Kidney epithelial cell (primary cell): ENCODE measurements around the gene POLR3E. TPM values are rescaled to one million over a fixed set of nuclear protein-coding genes. Genes with fewer than 3 reads are reported as not detected.

Experiments used
- DNase-seq: peaks from one replicate; pipeline ENCODE4 v3.0.0-alpha.2; 2010; ENCODE audit warnings: low read depth
- H3K27me3 ChIP-seq: 2 replicates; pipeline ENCODE4 v1.6.0; 2011; ENCODE audit warnings: low read length; ENCODE audit not compliant: control insufficient read depth, insufficient read depth
- H3K36me3 ChIP-seq: 2 replicates; pipeline ENCODE4 v1.5.1; 2011; ENCODE audit warnings: low read length; ENCODE audit not compliant: control insufficient read depth, insufficient read depth
- H3K4me3 ChIP-seq: 2 replicates; pipeline ENCODE4 v1.5.1; 2011; ENCODE audit warnings: low read depth, mild to moderate bottlenecking, control low read depth, low read length
- CTCF ChIP-seq: IDR thresholded peaks from 2 replicates; pipeline ENCODE4 v1.5.1; 2011; ENCODE audit warnings: mild to moderate bottlenecking, moderate library complexity, low read length, control low read depth, inconsistent platforms; ENCODE audit not compliant: insufficient read depth, poor library complexity, severe bottlenecking
- total RNA-seq: library from RNA; depleted of rRNA; stranded (reverse); fragments of >200 nt; gene quantifications from 2 replicates; pipeline ENCODE4 v1.2.3, GENCODE V29; 2015

Gene POLR3E
- total RNA-seq, 1 donor from 2014 or later: 39.4 TPM

GRCh38 chr16:22312897-22313781 is 15.9 kb downstream of the POLR3E start:
- no peak for TF ChIP-seq CTCF
- H3K4me3 ChIP-seq: no peak overlapping the region
- DNase-seq: no peak
- no peaks in the 10 kb centered on the region for H3K27me3 ChIP-seq
- H3K36me3 ChIP-seq: peaks cover 2% of the 10 kb centered on the region

GRCh38 chr16:22313876-22314470 is 16.8 kb downstream of the POLR3E start:
- no peak for DNase-seq
- TF ChIP-seq CTCF: no peak
- H3K4me3 ChIP-seq: no peak overlapping the region
- no peaks in the 10 kb centered on the region for H3K27me3 ChIP-seq
- H3K36me3 ChIP-seq: peaks cover 2% of the 10 kb centered on the region

- no peak for DNase-seq
- no peaks in the 10 kb centered on the region for H3K27me3 ChIP-seq
- no peak for TF ChIP-seq CTCF
- H3K36me3 ChIP-seq: peaks cover 2% of the 10 kb centered on the region
- no peak overlapping the region for H3K4me3 ChIP-seq
These were observed 17.7 kb downstream of the POLR3E start for GRCh38 chr16:22314661-22315626.

- no peaks in the 10 kb centered on the region for H3K27me3 ChIP-seq
- no peak for TF ChIP-seq CTCF
- DNase-seq: no peak
- H3K4me3 ChIP-seq: no peak overlapping the region
- H3K36me3 ChIP-seq: peaks cover 2% of the 10 kb centered on the region
These were observed 18.8 kb downstream of the POLR3E start for GRCh38 chr16:22315979-22316378.

- TF ChIP-seq CTCF: no peak
- no peak overlapping the region for H3K4me3 ChIP-seq
- DNase-seq: no peak
- H3K27me3 ChIP-seq: no peaks in the 10 kb centered on the region
- H3K36me3 ChIP-seq: peaks cover 2% of the 10 kb centered on the region
These were observed 19.2 kb downstream of the POLR3E start for GRCh38 chr16:22316411-22316811.
